ENCODE measurements around the gene SLC37A4. TPM values are rescaled to one million over a fixed set of nuclear protein-coding genes. Genes with fewer than 3 reads are reported as not detected.

The SLC37A4 gene
- total and polyA plus RNA-seq, 2 of the 13 experiments (the other 11 are each of a cell fraction or from before 2014, with no cell fraction given): 43.0 to 56.1 TPM

DNA sequence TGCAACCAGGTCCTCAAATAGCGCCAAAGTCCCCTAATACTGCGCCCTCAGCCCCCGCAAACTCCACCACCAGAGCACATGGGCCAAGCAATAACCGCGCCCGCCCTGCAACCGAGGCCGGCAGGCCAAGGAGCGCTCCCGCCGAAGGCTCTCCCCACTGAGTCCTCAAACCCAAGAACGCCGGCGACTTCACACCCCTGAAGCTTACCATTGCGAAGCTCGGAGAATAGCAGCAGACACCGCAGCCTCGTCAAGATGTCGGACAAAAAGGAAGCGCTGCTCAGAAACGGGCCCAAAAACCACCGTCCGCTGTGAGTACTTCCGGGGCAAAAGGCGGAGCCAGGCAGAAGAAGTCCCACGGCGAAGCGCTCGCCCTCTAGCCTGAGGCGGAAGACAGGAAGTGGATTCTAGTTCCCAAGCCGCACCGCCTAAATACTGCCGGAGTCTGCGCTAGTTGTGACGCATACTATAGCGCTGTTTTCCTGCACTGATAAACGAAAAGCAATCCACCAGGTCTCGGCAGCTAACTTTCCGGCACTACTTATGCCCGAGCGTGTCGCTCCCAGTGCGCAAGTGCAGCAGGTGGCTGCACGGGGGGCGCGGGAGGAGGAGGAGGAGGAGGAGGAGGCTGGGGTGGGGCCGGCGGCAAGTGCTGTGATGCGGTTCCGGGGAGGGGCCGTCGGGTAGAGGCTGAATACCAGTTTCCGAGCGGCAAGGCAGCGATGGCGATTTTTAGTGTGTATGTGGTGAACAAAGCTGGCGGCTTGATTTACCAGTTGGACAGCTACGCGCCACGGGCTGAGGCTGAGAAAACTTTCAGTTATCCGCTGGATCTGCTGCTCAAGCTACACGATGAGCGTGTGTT, 12.4 kb downstream of the SLC37A4 start, which contains the start of the genes RPS25 and TRAPPC4 (continued):
- TF ChIP-seq, protein P1, sequence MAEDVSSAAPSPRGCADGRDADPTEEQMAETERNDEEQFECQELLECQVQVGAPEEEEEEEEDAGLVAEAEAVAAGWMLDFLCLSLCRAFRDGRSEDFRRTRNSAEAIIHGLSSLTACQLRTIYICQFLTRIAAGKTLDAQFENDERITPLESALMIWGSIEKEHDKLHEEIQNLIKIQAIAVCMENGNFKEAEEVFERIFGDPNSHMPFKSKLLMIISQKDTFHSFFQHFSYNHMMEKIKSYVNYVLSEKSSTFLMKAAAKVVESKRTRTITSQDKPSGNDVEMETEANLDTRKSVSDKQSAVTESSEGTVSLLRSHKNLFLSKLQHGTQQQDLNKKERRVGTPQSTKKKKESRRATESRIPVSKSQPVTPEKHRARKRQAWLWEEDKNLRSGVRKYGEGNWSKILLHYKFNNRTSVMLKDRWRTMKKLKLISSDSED (CRISPR knock-in tag; IDR thresholded peaks at IDR 0.05): no peak
- TF ChIP-seq ZNF674 (CRISPR knock-in tag; IDR thresholded peaks at IDR 0.05; ENCODE audit: low read depth) (0 out of 2 replicates have a peak, but pooled peaks have one; percentile 27), ZNF329 (CRISPR knock-in tag; IDR thresholded peaks at IDR 0.05; ENCODE audit: low read depth) (peak; percentile 27; the same call in 1 of the 2 replicates), ZFP36L1 (CRISPR knock-in tag; IDR thresholded peaks at IDR 0.05) (0 out of 2 replicates have a peak, but pooled peaks have one; percentile 48), HNF4A (CRISPR knock-in tag; IDR thresholded peaks at IDR 0.05) (peak; percentile 40; the same call in 1 of the 2 replicates), DPF2 (CRISPR knock-in tag; IDR thresholded peaks at IDR 0.05; ENCODE audit: borderline replicate concordance, low read depth) (no peak), ZMAT3 (CRISPR knock-in tag; conservative IDR thresholded peaks at IDR 0.05) (peak; percentile 74), ZNF331 (CRISPR knock-in tag; IDR thresholded peaks at IDR 0.05) (no peak)
- TF ChIP-seq, protein P2, sequence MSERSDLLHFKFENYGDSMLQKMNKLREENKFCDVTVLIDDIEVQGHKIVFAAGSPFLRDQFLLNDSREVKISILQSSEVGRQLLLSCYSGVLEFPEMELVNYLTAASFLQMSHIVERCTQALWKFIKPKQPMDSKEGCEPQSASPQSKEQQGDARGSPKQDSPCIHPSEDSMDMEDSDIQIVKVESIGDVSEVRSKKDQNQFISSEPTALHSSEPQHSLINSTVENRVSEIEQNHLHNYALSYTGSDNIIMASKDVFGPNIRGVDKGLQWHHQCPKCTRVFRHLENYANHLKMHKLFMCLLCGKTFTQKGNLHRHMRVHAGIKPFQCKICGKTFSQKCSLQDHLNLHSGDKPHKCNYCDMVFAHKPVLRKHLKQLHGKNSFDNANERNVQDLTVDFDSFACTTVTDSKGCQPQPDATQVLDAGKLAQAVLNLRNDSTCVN (CRISPR knock-in tag; IDR thresholded peaks at IDR 0.05; ENCODE audit: borderline replicate concordance): no peak; the same call in 1 of the 2 replicates
- TF ChIP-seq, protein P3, sequence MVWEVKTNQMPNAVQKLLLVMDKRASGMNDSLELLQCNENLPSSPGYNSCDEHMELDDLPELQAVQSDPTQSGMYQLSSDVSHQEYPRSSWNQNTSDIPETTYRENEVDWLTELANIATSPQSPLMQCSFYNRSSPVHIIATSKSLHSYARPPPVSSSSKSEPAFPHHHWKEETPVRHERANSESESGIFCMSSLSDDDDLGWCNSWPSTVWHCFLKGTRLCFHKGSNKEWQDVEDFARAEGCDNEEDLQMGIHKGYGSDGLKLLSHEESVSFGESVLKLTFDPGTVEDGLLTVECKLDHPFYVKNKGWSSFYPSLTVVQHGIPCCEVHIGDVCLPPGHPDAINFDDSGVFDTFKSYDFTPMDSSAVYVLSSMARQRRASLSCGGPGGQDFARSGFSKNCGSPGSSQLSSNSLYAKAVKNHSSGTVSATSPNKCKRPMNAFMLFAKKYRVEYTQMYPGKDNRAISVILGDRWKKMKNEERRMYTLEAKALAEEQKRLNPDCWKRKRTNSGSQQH (CRISPR knock-in tag; IDR thresholded peaks at IDR 0.05; ENCODE audit: low read depth): peak; percentile 65; the same call in 1 of the 2 replicates
- TF ChIP-seq, protein P4, sequence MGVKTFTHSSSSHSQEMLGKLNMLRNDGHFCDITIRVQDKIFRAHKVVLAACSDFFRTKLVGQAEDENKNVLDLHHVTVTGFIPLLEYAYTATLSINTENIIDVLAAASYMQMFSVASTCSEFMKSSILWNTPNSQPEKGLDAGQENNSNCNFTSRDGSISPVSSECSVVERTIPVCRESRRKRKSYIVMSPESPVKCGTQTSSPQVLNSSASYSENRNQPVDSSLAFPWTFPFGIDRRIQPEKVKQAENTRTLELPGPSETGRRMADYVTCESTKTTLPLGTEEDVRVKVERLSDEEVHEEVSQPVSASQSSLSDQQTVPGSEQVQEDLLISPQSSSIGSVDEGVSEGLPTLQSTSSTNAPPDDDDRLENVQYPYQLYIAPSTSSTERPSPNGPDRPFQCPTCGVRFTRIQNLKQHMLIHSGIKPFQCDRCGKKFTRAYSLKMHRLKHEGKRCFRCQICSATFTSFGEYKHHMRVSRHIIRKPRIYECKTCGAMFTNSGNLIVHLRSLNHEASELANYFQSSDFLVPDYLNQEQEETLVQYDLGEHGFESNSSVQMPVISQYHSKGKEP (CRISPR knock-in tag; IDR thresholded peaks at IDR 0.05): no peak
- TF ChIP-seq, protein P5, sequence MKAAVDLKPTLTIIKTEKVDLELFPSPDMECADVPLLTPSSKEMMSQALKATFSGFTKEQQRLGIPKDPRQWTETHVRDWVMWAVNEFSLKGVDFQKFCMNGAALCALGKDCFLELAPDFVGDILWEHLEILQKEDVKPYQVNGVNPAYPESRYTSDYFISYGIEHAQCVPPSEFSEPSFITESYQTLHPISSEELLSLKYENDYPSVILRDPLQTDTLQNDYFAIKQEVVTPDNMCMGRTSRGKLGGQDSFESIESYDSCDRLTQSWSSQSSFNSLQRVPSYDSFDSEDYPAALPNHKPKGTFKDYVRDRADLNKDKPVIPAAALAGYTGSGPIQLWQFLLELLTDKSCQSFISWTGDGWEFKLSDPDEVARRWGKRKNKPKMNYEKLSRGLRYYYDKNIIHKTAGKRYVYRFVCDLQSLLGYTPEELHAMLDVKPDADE (CRISPR knock-in tag; IDR thresholded peaks at IDR 0.05): no peak
- TF ChIP-seq, protein P6, sequence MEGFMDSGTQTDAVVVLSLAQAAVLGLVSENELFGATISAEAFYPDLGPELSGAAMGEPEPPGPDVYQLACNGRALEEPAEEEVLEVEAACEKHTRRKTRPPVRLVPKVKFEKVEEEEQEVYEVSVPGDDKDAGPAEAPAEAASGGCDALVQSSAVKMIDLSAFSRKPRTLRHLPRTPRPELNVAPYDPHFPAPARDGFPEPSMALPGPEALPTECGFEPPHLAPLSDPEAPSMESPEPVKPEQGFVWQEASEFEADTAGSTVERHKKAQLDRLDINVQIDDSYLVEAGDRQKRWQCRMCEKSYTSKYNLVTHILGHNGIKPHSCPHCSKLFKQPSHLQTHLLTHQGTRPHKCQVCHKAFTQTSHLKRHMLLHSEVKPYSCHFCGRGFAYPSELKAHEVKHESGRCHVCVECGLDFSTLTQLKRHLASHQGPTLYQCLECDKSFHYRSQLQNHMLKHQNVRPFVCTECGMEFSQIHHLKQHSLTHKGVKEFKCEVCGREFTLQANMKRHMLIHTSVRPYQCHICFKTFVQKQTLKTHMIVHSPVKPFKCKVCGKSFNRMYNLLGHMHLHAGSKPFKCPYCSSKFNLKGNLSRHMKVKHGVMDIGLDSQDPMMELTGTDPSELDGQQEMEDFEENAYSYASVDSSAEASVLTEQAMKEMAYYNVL (CRISPR knock-in tag; IDR thresholded peaks at IDR 0.05; ENCODE audit: borderline replicate concordance): peak; percentile 25; the same call in 1 of the 2 replicates

Data from HepG2 (cell line).